Neural progenitor cell (in vitro differentiated cells): ENCODE measurements around the gene GDAP2. TPM values are rescaled to one million over a fixed set of nuclear protein-coding genes. Genes with fewer than 3 reads are reported as not detected.

ENCODE experiments used
- DNase-seq: peaks from one replicate; pipeline ENCODE4 v3.0.0-alpha.2; 2016; ENCODE audit warnings: low spot score
- H2AFZ ChIP-seq: fragments of 200-600 bp; sonication (generic); replicated peaks from 2 replicates; pipeline ENCODE4 v1.6.1; 2016; ENCODE audit warnings: antibody characterized with exemption
- H3F3A ChIP-seq: fragments of 200-600 bp; sonication (generic); 2 replicates; pipeline ENCODE4 v1.6.1; 2016; ENCODE audit warnings: antibody characterized with exemption, low read depth
- H3K27ac ChIP-seq: fragments of 200-600 bp; sonication (generic); 2 replicates; pipeline ENCODE4 v1.5.1; 2016; ENCODE audit warnings: mild to moderate bottlenecking
- H3K27me3 ChIP-seq: fragments of 200-600 bp; sonication (generic); 2 replicates; pipeline ENCODE4 v1.6.1; 2016; ENCODE audit warnings: mild to moderate bottlenecking, moderate library complexity
- H3K36me3 ChIP-seq: fragments of 200-600 bp; sonication (generic); 2 replicates; pipeline ENCODE4 v1.5.1; 2016
- H3K4me1 ChIP-seq: fragments of 200-600 bp; sonication (generic); 2 replicates; pipeline ENCODE4 v1.6.1; 2016; ENCODE audit warnings: mixed run types
- H3K4me2 ChIP-seq: fragments of 200-600 bp; sonication (generic); 2 replicates; pipeline ENCODE4 v1.6.1; 2016
- H3K4me3 ChIP-seq: fragments of 200-600 bp; sonication (generic); 2 replicates; pipeline ENCODE4 v1.5.1; 2016
- H3K79me2 ChIP-seq: fragments of 200-600 bp; sonication (generic); 2 replicates; pipeline ENCODE4 v1.6.1; 2016; ENCODE audit warnings: low read depth
- H3K9ac ChIP-seq: fragments of 200-600 bp; sonication (generic); 2 replicates; pipeline ENCODE4 v1.6.1; 2016
- H3K9me3 ChIP-seq: fragments of 200-600 bp; sonication (generic); 2 replicates; pipeline ENCODE4 v1.5.1; 2016; ENCODE audit warnings: low read depth
- H4K20me1 ChIP-seq: fragments of 200-600 bp; sonication (generic); 2 replicates; pipeline ENCODE4 v1.6.1; 2016; ENCODE audit warnings: low read depth
- H3K27ac Mint-ChIP-seq: 3 replicates; pipeline ENCODE4 v1.8.0; 2021; ENCODE audit warnings: mixed read lengths
- H3K27me3 Mint-ChIP-seq: 2 replicates; pipeline ENCODE4 v1.8.0; 2022; ENCODE audit warnings: low read depth, mild to moderate bottlenecking, inconsistent platforms, moderate library complexity, mixed read lengths; ENCODE audit not compliant: insufficient read depth
- H3K36me3 Mint-ChIP-seq: 3 replicates; pipeline ENCODE4 v1.8.0; 2021; ENCODE audit warnings: mixed read lengths
- H3K4me1 Mint-ChIP-seq: 3 replicates; pipeline ENCODE4 v1.8.0; 2021; ENCODE audit warnings: mixed read lengths
- H3K4me3 Mint-ChIP-seq: 3 replicates; pipeline ENCODE4 v1.8.0; 2021; ENCODE audit warnings: mild to moderate bottlenecking, moderate library complexity, mixed read lengths
- H3K9me3 Mint-ChIP-seq: 3 replicates; pipeline ENCODE4 v1.8.0; 2020; ENCODE audit warnings: mixed read lengths
- CTCF ChIP-seq: fragments of 200-600 bp; sonication (generic); IDR thresholded peaks from 2 replicates; pipeline ENCODE4 v1.5.1; 2017; ENCODE audit warnings: antibody characterized with exemption, mild to moderate bottlenecking
- EZH2 ChIP-seq: fragments of 200-600 bp; sonication (generic); IDR thresholded peaks from 2 replicates; pipeline ENCODE4 v1.6.1; 2017; ENCODE audit warnings: antibody characterized with exemption, mild to moderate bottlenecking, moderate library complexity
- EZH2phosphoT487 ChIP-seq: fragments of 200-600 bp; sonication (generic); IDR thresholded peaks from 2 replicates; pipeline ENCODE4 v1.6.1; 2017; ENCODE audit warnings: antibody characterized with exemption
- total RNA-seq: library from RNA; depleted of rRNA; stranded (reverse); fragments of >200 nt; gene quantifications from 2 replicates; pipeline ENCODE4 v1.2.3, GENCODE V29; 2015; ENCODE audit warnings: low replicate concordance

GDAP2 gene
- total RNA-seq, 1 donor from 2014 or later = 32.0 TPM

GRCh38 chr1:117814856-117815797 lies 114.3 kb downstream of the GDAP2 start:
- Histone ChIP-seq H3K79me2 (no peaks in the 10 kb centered on the region), H3K27me3 (no peaks in the 10 kb centered on the region), H4K20me1 (no peaks in the 10 kb centered on the region), H3K4me1 (no peaks in the 10 kb centered on the region), H3K36me3 (no peaks in the 10 kb centered on the region), H3K9ac (no peak overlapping the region), H3K4me2 (no peak overlapping the region), H2AFZ (no peak overlapping the region), H3K4me3 (no peak overlapping the region), H3F3A (no peaks in the 10 kb centered on the region), H3K9me3 (no peaks in the 10 kb centered on the region), H3K27ac (no peak overlapping the region)
- Mint-ChIP-seq H3K9me3 (no peaks in the 10 kb centered on the region), H3K36me3 (no peaks in the 10 kb centered on the region), H3K4me1 (peaks cover 4% of the 10 kb centered on the region), H3K4me3 (no peak overlapping the region), H3K27ac (no peak overlapping the region), H3K27me3 (peaks cover 6% of the 10 kb centered on the region)
- DNase-seq = no peak
- TF ChIP-seq CTCF (no peak), EZH2phosphoT487 (no peak), EZH2 (no peak)

Other genes starting within 250 kb of the GDAP2 start
- 18.6 and 42.4 TPM in 2 replicates for gene WDR3, start 118 bp upstream of the GDAP2 start, total RNA-seq